H1 (cell line): Measurements from ENCODE around the gene PTH1R.

Source experiments
- CBX5 ChIP-seq: fragments of 300-800, 300-1000 bp; sonication (generic); IDR thresholded peaks from 2 replicates; pipeline ENCODE4 v1.7.1; 2016; ENCODE audit warnings: antibody characterized with exemption, low read length, low read depth
- CHD2 ChIP-seq: IDR thresholded peaks from 2 replicates; pipeline ENCODE4 v1.6.1; 2012; ENCODE audit warnings: low read length, improper control_type of control experiment
- CHD7 ChIP-seq: fragments of 300-600 bp; sonication (generic); IDR thresholded peaks from 2 replicates; pipeline ENCODE4 v1.7.1; 2012; ENCODE audit warnings: low read length, moderate library complexity, mild to moderate bottlenecking, inconsistent platforms; ENCODE audit not compliant: insufficient replicate concordance
- CTBP2 ChIP-seq: IDR thresholded peaks from 2 replicates; pipeline ENCODE4 v1.7.0; 2011; ENCODE audit warnings: borderline replicate concordance, mild to moderate bottlenecking, moderate library complexity, mixed read lengths, low read length; ENCODE audit not compliant: insufficient read depth, insufficient read length
- CTCF ChIP-seq, 3 experiments: IDR thresholded peaks; 1 replicate in 2 of 3; 2 replicates in 1 of 3; pipeline versions ENCODE4 v1.5.1 to v1.6.1; 2011; ENCODE audit warnings: low read length in 3 of 3, mild to moderate bottlenecking in 3 of 3, inconsistent platforms in 2 of 3, low read depth in 1 of 3, moderate library complexity in 1 of 3; ENCODE audit not compliant: insufficient read depth in 1 of 3; ENCODE audit errors: control extremely low read depth in 1 of 3
- EGR1 ChIP-seq: IDR thresholded peaks from 2 replicates; pipeline ENCODE4 v1.6.1; 2011; ENCODE audit warnings: low read depth, low read length, borderline replicate concordance
- EZH2 ChIP-seq: fragments of 200-600 bp; sonication (generic); IDR thresholded peaks from 2 replicates; pipeline ENCODE4 v1.7.1; 2012; ENCODE audit warnings: low read depth, mild to moderate bottlenecking, moderate library complexity, low read length, inconsistent platforms; ENCODE audit not compliant: severe bottlenecking
- GTF2F1 ChIP-seq: IDR thresholded peaks from 2 replicates; pipeline ENCODE4 v1.6.1; 2012; ENCODE audit warnings: low read depth, low read length, improper control_type of control experiment, borderline replicate concordance
- HDAC2 ChIP-seq, 2 experiments: fragments of 300-600 bp in 1 of 2; sonication (generic) in 1 of 2; IDR thresholded peaks; 2 replicates each; pipeline ENCODE4 v1.6.1; 2011 to 2012; ENCODE audit warnings: low read depth in 2 of 2, low read length in 2 of 2, mild to moderate bottlenecking in 2 of 2, moderate library complexity in 2 of 2, borderline replicate concordance in 1 of 2, inconsistent platforms in 1 of 2
- POLR2A ChIP-seq, 2 experiments: IDR thresholded peaks; 1 replicate in 1 of 2; 2 replicates in 1 of 2; pipeline ENCODE4 v1.6.1; 2011; ENCODE audit warnings: low read depth in 2 of 2, low read length in 2 of 2, mild to moderate bottlenecking in 2 of 2; ENCODE audit errors: control extremely low read depth in 1 of 2
- RAD21 ChIP-seq, 2 experiments: IDR thresholded peaks in 1 of 2; conservative IDR thresholded peaks in 1 of 2; 2 replicates each; pipeline ENCODE4 v1.6.1; 2011; ENCODE audit warnings: low read depth in 2 of 2, low read length in 2 of 2, improper control_type of control experiment in 1 of 2, inconsistent platforms in 1 of 2, mild to moderate bottlenecking in 1 of 2, moderate library complexity in 1 of 2
- SIN3A ChIP-seq, 2 experiments: IDR thresholded peaks in 1 of 2; conservative IDR thresholded peaks in 1 of 2; 2 replicates each; pipeline ENCODE4 v1.6.1; 2011 to 2012; ENCODE audit warnings: low read length in 2 of 2, improper control_type of control experiment in 1 of 2, low read depth in 1 of 2, mild to moderate bottlenecking in 1 of 2
- SUZ12 ChIP-seq: fragments of 200-600 bp; sonication (generic); IDR thresholded peaks from 2 replicates; pipeline ENCODE4 v1.6.1; 2012; ENCODE audit warnings: mild to moderate bottlenecking, inconsistent platforms, low read length, moderate library complexity, mixed read lengths
- TAF1 ChIP-seq: IDR thresholded peaks from 2 replicates; pipeline ENCODE4 v1.6.1; 2011; ENCODE audit warnings: mild to moderate bottlenecking, low read depth, low read length

GRCh38 chr3:46835491-46835890 lies 42.0 kb upstream of the PTH1R start:
- no peak for TF ChIP-seq POLR2A (IDR thresholded peaks at IDR 0.05; ENCODE audit: control extremely low read depth in 1 of 2, low read depth in 2 of 2, low read length in 2 of 2)
- no peak for TF ChIP-seq SIN3A (conservative IDR thresholded peaks at IDR 0.05 in 1 of 2, IDR thresholded peaks at IDR 0.05 in 1 of 2; ENCODE audit: low read depth in 1 of 2, low read length in 2 of 2)
- no peak for TF ChIP-seq TAF1
- TF ChIP-seq CTCF (IDR thresholded peaks at IDR 0.05; ENCODE audit: control extremely low read depth in 1 of 3, insufficient read depth in 1 of 3, low read depth in 1 of 3, low read length in 3 of 3): no peak
- no peak for TF ChIP-seq CBX5
- TF ChIP-seq GTF2F1: no peak
- no peak for TF ChIP-seq CHD7
- no peak for TF ChIP-seq CHD2
- no peak for TF ChIP-seq EGR1
- no peak for TF ChIP-seq SUZ12
- no peak for TF ChIP-seq HDAC2 (IDR thresholded peaks at IDR 0.05; ENCODE audit: borderline replicate concordance in 1 of 2, low read depth in 2 of 2, low read length in 2 of 2)
- no peak for TF ChIP-seq CTBP2
- TF ChIP-seq RAD21 (IDR thresholded peaks at IDR 0.05 in 1 of 2, conservative IDR thresholded peaks at IDR 0.05 in 1 of 2; ENCODE audit: low read depth in 2 of 2, low read length in 2 of 2): no peak
- no peak for TF ChIP-seq EZH2
